DMS53 (cell line): Measurements from ENCODE around the gene HNRNPUL1.
A peak's percentile ranks its signal among the peaks of the same experiment; 100 is the strongest.

Source experiments
- DNase-seq: peaks from one replicate; lab custom pipeline; 2025; lab: John Stamatoyannopoulos, UW

The HNRNPUL1 gene

DNA sequence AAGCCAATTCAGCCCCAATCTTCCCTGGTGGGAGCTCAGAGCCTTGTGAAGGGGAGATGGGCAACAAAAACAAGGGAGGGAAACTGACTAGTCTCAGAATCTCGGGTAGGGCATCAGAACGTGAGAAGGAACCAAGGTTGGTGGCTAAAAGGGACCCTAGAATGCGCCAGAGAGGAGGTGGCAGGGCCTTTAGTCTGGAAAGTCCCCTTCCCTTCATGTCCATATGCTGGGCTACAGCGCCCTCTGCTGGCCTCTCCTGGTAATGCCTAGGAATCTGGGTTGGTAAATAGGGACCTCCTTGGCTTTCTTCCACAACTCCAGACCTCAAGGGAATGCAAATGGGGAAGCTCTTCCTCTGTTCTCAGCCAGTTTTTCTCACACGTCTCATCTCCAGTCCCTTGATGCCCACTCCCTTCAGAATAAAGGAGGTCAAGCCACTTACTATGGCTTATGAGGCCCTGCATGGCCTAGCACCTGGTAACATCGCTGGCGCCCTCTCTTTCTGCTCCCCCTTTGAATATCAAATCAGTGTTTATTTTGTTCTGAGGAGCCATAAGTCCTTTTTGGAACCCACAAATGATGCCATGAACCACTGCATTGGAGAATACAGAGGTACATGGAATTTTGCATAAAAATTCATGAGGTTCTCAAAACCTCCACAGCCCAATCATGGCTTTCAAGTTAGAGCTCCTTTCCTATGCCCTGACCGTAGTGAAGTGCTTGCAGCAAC, 44.4 kb downstream of the HNRNPUL1 start:
- peak; percentile 92 for DNase-seq

GRCh38 chr19:41309180-41310032, 45.2 kb downstream of the HNRNPUL1 start:
- DNase-seq = peak; percentile 76

- DNase-seq = peak; percentile 96
These were observed 46.1 kb downstream of the HNRNPUL1 start, which contains the start of gene CCDC97 for GRCh38 chr19:41310033-41310831. TSS of gene CCDC97 (plus strand) at chr19:41310172. CDS start at chr19:41310311, 139 bp downstream.

GRCh38 chr19:41311072-41311471, 46.9 kb downstream of the HNRNPUL1 start:
- DNase-seq = no peak

DNA sequence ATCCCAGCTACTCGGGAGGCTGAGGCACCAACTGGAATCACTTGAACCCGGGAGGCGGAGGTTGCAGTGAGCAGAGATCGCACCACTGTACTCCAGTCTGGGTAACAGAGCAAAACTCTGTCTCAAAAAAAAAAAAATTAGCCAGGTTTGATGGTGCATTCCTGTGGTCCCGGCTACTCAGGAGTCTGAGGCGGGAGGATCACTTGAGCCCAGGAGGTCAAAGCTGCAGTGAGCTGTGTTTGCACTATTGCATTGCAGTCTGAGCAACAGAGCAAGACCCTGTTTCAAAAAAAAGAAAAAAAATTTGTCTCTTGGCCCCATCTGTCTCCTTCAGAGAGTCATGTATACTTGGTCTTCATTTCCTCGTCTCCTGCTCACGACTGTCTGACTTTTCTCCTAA, 47.4 kb downstream of the HNRNPUL1 start:
- no peak for DNase-seq

DNA sequence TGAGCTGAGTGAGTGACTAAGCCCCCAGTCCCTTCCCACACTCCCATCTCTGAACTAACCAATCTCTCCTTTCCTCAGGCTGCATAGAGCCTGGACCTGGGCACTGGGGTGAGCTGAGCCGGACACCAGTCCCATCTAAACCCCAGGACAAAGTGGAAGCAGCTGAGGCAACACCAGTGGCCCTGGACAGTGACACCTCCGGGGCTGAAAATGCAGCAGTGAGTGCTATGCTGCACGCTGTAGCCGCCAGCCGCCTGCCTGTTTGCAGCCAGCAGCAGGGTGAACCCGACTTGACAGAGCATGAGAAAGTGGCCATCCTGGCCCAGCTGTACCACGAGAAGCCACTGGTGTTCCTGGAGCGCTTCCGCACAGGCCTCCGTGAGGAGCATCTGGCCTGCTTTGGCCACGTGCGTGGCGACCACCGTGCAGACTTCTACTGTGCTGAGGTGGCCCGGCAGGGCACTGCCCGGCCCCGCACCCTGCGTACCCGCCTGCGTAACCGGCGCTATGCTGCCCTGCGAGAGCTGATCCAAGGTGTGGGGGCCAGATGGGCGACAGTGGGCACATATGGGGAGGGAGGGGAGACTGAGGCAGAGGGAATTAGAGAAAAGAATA, 52.2 kb downstream of the HNRNPUL1 start:
- DNase-seq = no peak

GRCh38 chr19:41318696-41319499, 54.7 kb downstream of the HNRNPUL1 start:
- no peak for DNase-seq

DNA sequence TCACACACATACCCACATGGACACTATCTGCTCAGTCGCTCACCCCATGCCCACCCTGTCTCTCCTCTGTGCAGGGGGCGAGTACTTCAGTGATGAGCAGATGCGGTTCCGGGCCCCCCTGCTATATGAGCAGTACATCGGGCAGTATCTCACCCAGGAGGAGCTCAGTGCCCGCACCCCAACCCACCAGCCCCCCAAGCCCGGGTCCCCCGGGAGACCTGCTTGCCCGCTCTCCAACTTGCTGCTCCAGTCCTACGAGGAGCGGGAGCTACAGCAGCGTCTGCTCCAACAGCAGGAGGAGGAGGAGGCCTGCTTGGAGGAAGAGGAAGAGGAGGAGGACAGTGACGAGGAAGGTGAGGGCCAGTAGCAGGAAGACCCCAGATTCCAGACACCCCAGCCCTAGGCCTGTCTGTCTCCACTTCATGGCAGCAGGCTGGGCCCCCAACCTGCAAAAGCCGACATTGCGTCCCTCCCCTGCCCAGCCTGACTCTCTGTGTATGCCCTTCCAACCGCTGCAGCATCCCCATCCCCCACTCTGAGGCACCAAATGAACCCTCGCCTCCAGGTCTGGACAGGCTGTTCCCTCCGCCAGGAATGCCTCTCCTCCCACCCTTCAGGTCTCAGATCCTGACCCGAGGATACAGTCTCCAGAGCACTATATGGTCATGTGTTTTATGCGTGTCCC, 55.5 kb downstream of the HNRNPUL1 start:
- DNase-seq = no peak

DNA sequence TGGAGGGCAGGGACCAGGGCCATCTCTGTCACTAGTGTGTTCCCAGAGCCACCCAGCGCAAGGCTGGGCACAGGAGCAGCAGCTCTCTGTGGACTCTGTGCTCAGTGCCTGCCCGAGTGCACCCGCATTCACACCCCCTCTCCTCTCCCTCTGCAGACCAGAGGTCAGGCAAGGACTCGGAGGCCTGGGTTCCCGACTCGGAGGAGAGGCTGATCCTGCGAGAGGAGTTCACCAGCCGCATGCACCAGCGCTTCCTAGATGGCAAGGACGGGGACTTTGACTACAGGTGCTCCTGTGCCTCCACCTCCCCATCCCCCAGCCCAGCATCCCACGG, 56.0 kb downstream of the HNRNPUL1 start:
- no peak for DNase-seq

DNA sequence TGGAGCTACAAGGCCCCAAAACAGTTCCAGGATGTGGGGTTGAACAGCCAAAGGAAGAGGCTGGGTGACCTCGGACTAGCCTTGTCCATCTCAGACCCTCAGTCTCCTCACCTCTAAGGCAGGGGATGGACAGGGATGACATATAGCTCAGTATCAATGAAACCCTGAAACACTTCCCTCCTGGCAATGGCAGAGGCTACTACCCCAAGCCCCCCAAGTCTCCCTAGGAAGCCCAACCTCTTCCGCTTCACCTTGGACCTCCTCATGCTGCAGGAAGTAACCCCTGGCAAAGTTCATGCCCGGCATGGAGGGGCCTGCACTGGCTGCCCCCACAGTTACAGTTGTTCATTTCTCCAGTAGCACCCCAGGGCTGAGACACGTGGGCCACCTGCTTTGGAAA, 56.4 kb downstream of the HNRNPUL1 start:
- DNase-seq = no peak

DNA sequence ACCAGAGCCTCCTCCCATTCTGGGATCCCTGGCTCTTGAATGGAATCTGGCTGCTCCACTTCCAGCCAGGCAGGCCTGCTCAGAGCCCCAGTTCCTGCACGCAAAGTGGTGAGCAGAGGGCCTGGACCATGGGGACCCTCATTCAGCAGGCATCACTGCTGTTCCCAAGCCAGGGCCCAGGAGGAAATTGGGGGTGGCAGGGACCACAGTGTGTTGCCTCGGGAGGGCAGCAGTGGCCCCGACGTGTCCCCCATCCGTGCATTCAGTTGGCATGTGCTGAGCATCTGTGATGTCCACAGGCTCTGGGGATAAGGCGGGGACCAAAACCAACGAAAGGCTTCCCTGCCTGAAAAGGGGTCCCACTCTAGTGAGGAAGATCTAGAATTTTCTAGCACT, 57.0 kb downstream of the HNRNPUL1 start:
- DNase-seq = no peak

DNA sequence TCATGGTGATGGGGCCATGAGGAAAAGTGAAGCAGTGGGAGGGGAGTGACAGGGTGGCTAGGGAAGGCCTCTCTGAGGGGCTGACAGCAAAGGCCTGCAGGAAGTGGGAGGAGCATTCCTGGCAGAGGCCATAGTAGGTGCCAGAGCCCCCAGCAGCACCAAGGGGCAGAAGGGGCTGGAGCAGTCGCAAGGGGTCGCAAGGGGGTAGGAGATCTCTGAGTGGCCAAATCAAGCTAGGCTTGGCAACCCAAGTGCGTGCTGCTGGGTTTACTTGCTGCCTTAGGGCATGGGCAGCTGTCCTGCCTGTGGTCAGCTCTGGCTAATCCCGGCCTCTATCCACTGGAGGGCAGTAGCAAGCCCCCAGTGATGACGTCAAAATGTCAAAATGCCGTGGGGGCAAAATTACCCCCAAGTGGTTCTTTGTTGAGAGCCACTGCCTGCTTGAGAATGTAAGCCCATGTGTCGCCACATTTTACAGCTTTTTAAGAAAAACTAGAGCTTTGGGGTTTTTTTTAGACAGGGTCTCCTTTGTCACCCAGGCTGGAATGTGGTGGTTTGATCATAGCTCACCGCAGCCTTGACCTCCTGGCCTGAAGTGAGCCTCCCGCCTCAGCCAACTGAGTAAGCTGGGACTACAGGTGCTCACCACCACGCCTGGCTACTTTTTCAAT, 57.6 kb downstream of the HNRNPUL1 start:
- DNase-seq = peak; percentile 64

- DNase-seq = no peak
These were observed 58.3 kb downstream of the HNRNPUL1 start for GRCh38 chr19:41322451-41322850.

DNA sequence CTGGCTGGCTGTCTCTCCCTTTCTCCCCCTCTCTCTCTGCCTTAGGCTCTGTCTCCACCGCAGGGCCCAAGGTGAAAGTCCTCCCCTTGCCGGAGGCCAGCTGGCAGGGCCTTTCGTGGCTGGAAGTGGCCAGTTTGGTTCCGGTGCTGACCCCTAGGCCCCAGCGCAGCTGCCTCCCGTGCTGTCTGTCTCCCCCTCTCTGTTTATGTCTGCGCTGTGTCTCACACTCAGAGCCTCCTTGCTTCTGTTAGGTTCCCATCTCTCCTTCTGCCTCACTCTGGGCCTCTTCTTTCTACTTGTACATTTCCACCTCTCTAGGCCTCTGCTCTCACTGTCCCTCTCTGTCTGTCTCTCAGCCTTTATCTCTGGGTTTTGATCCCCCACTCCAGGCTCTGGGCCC, 58.9 kb downstream of the HNRNPUL1 start:
- DNase-seq = no peak

DNA sequence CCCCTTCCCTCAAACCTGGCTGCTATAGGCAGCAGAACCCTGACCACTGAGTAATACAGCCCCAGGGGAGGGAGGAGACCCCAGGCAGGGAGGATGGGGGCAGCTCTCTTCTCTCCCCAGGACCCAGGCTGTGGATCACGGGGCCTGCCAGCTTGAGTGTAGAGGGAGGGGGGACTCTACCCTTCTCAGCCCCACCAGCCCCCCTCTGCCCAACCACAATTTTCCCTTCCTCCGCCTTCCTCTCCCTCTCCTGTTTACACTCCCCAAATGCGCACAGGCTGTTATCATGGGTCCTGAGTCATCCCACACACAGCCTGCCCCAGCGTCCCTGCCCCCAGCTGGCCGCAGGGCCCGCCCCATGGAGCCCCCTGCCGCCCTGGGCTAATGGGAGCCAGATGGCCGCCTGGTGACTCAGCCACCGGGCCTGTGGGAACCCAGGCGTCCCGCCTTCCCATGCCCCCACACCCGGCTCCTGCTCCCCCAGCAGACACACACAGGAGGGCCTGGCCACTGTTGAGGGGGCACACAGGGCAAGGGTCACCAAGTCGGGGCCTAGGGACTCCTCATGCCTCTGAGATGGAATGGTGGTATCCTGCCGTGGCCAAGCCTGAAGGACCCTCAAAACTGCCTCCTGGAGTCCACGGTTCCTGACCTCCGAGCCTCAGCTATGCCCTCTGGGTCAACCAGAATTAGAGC, 59.4 kb downstream of the HNRNPUL1 start:
- DNase-seq = no peak

GRCh38 chr19:41324231-41324702, 60.1 kb downstream of the HNRNPUL1 start:
- peak; percentile 64 for DNase-seq

- DNase-seq = peak; percentile 84
These were observed 60.9 kb downstream of the HNRNPUL1 start for GRCh38 chr19:41324921-41325639.

DNA sequence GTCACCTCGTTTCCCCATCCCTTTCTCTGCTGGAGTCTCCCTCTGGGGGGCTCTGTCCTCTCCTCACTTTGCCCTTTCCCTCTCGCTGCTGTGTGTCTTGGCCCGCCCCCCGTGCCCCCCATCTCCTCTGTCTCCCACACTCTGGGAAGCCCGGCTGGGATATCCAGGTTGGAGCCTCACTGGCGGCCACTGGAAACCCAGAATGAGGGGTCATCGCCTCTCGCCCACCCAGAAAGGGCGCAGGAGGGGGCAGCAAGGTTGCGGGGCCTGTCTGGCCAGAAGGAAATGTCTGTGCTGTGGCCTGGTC, 61.4 kb downstream of the HNRNPUL1 start:
- no peak for DNase-seq
